Esophagus muscularis mucosa (tissue), 4 donors: Measurements from ENCODE around the gene CLTC. TPM values are rescaled to one million over a fixed set of nuclear protein-coding genes. Genes with fewer than 3 reads are reported as not detected.

Experiments used
- DNase-seq: peaks from one replicate; pipeline ENCODE4 v3.0.0-alpha.2; 2017; ENCODE audit errors: extremely low spot score
- H3K27ac ChIP-seq, 4 donors: fragments of 200-600 bp; sonication (generic); replicated peaks in 1 of 4; 1 replicate in 3 of 4; 2 replicates in 1 of 4; pipeline ENCODE4 v1.5.1; 2016 to 2019; ENCODE audit warnings: mild to moderate bottlenecking in 1 of 4
- H3K27me3 ChIP-seq, 4 donors: fragments of 200-600 bp; sonication (generic); one replicate each; pipeline versions ENCODE4 v1.5.1 to v1.6.0; 2016 to 2019
- H3K36me3 ChIP-seq, 4 donors: fragments of 200-600 bp; sonication (generic); one replicate each; pipeline ENCODE4 v1.5.1; 2016 to 2019
- H3K4me1 ChIP-seq, 4 donors: fragments of 200-600 bp; sonication (generic); one replicate each; pipeline ENCODE4 v1.5.1; 2016 to 2019
- H3K4me3 ChIP-seq, 4 donors: fragments of 200-600 bp; sonication (generic); 1 replicate in 2 of 4; 2 replicates in 2 of 4; pipeline ENCODE4 v1.5.1; 2016 to 2019; ENCODE audit warnings: mild to moderate bottlenecking in 4 of 4, moderate library complexity in 1 of 4
- H3K9me3 ChIP-seq, 4 donors: fragments of 200-600 bp; sonication (generic); 1 replicate in 3 of 4; 2 replicates in 1 of 4; pipeline ENCODE4 v1.5.1; 2016 to 2019
- EP300 ChIP-seq: sonication (generic); formaldehyde crosslinking; IDR thresholded peaks from one replicate; pipeline ENCODE4 v1.6.1; 2017; ENCODE audit warnings: antibody characterized with exemption
- POLR2A ChIP-seq: fragments of 450-650 bp; IDR thresholded peaks from one replicate; pipeline ENCODE4 v1.6.1; 2017; ENCODE audit warnings: antibody characterized with exemption, moderate library complexity, mild to moderate bottlenecking, low read depth
- POLR2AphosphoS5 ChIP-seq, 2 donors: sonication (generic); formaldehyde crosslinking; IDR thresholded peaks; one replicate each; pipeline ENCODE4 v1.6.1; 2017; ENCODE audit warnings: antibody characterized with exemption in 2 of 2
- WGBS: methylation state at CpG from one replicate; pipeline ENCODE4 v1.1.5; 2018; 5-methylcytosine and 5-hydroxymethylcytosine counted together
- intact Hi-C: fragments of 100-400 bp; cut with DNase I; formaldehyde crosslinking; loops from one replicate; pipeline ENCODE4 v1.15.1; 2023
- total RNA-seq, 4 donors: library from RNA; depleted of rRNA; stranded (reverse); fragments of >200 nt; gene quantifications; one replicate each; pipeline versions ENCODE4 v1.1.0 to v1.2.1, GENCODE V29; 2016
- TF ChIP-seq, protein P1 (sequence below), 3 experiments: fragments of 200-600 bp in 2 of 3; fragments of 450-650 bp in 1 of 3; sonication (generic) in 2 of 3; IDR thresholded peaks; one replicate each; pipeline ENCODE4 v1.5.1; 2017 to 2019; ENCODE audit warnings: antibody characterized with exemption in 3 of 3, mild to moderate bottlenecking in 2 of 3, moderate library complexity in 1 of 3

CLTC gene
- total RNA-seq, 4 donors from 2014 or later: 206 to 283 (median 252) TPM

DNA sequence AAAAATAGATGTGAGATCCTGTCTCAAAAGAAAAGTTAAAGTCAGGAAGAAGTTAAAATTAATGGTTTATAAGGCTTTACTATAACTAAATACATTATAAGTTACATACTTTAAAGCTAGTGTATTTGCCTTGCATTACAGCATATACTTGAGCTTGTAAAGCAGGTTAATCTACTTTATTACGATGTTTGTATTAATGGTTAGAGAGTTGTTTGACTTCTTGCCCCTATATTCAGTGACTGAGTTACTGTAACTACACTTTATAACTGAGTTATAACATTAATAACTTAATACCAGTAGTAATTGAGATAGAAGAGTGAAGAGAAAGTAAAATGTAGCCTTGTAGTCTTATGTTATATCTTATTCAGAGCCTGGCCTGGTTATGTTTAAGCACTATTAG is 22.9 kb downstream of the CLTC start:
- Histone ChIP-seq H3K27me3 (no peaks in the 10 kb centered on the region), H3K9me3 (no peaks in the 10 kb centered on the region), H3K36me3 (peaks cover 0 to 25% (median 5%) of the 10 kb centered on the region in 4 donors), H3K27ac (no peak overlapping the region), H3K4me3 (no peak overlapping the region), H3K4me1 (peaks cover 38 to 70% (median 60%) of the 10 kb centered on the region in 4 donors)
- TF ChIP-seq POLR2AphosphoS5 (IDR thresholded peaks at IDR 0.05): no peak
- TF ChIP-seq POLR2A: no peak
- TF ChIP-seq, protein P1, sequence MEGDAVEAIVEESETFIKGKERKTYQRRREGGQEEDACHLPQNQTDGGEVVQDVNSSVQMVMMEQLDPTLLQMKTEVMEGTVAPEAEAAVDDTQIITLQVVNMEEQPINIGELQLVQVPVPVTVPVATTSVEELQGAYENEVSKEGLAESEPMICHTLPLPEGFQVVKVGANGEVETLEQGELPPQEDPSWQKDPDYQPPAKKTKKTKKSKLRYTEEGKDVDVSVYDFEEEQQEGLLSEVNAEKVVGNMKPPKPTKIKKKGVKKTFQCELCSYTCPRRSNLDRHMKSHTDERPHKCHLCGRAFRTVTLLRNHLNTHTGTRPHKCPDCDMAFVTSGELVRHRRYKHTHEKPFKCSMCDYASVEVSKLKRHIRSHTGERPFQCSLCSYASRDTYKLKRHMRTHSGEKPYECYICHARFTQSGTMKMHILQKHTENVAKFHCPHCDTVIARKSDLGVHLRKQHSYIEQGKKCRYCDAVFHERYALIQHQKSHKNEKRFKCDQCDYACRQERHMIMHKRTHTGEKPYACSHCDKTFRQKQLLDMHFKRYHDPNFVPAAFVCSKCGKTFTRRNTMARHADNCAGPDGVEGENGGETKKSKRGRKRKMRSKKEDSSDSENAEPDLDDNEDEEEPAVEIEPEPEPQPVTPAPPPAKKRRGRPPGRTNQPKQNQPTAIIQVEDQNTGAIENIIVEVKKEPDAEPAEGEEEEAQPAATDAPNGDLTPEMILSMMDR (IDR thresholded peaks at IDR 0.05): no peak
- TF ChIP-seq EP300: no peak
- 94% methylated on average over 1 of the region's 1 CpG for WGBS
- intact Hi-C loops: no loop called here
- no peak for DNase-seq

GRCh38 chr17:59643159-59644140 is 23.8 kb downstream of the CLTC start:
- Histone ChIP-seq H3K9me3 (no peaks in the 10 kb centered on the region), H3K27me3 (no peaks in the 10 kb centered on the region), H3K27ac (peak overlapping the region in 1 of 4 donors; percentile 4), H3K4me1 (peaks cover 30 to 73% (median 52%) of the 10 kb centered on the region in 4 donors), H3K36me3 (peaks cover 0 to 34% (median 10%) of the 10 kb centered on the region in 4 donors), H3K4me3 (no peak overlapping the region)
- intact Hi-C loops: no loop called here
- TF ChIP-seq, protein P1 (IDR thresholded peaks at IDR 0.05): no peak
- no peak for TF ChIP-seq POLR2AphosphoS5 (IDR thresholded peaks at IDR 0.05)
- no peak for TF ChIP-seq EP300
- no peak for TF ChIP-seq POLR2A
- WGBS: 89% methylated on average over 5 of the region's 5 CpGs
- no peak for DNase-seq

DNA sequence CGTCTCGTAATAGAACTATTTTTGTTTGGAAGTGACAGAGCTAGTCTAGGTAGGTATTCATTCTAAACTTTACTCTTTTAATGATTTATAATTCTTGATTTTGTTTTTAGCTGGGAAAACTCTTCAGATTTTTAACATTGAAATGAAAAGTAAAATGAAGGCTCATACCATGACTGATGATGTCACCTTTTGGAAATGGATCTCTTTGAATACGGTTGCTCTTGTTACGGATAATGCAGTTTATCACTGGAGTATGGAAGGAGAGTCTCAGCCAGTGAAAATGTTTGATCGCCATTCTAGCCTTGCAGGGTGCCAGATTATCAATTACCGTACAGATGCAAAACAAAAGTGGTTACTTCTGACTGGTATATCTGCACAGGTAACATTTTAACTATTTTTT is 27.6 kb downstream of the CLTC start:
- WGBS: 86% methylated on average over 6 of the region's 6 CpGs
- peaks cover 16 to 38% (median 24%) of the 10 kb centered on the region in 4 donors for H3K4me1 ChIP-seq
- no peak overlapping the region for H3K4me3 ChIP-seq
- intact Hi-C loops: no loop called here
- no peaks in the 10 kb centered on the region for H3K9me3 ChIP-seq
- H3K27me3 ChIP-seq: no peaks in the 10 kb centered on the region
- TF ChIP-seq POLR2AphosphoS5 (IDR thresholded peaks at IDR 0.05) (no peak), POLR2A (no peak), EP300 (no peak)
- TF ChIP-seq, protein P1 (IDR thresholded peaks at IDR 0.05): no peak
- DNase-seq: no peak
- H3K27ac ChIP-seq: no peak overlapping the region
- H3K36me3 ChIP-seq: peaks cover 8 to 70% (median 39%) of the 10 kb centered on the region in 4 donors

DNA sequence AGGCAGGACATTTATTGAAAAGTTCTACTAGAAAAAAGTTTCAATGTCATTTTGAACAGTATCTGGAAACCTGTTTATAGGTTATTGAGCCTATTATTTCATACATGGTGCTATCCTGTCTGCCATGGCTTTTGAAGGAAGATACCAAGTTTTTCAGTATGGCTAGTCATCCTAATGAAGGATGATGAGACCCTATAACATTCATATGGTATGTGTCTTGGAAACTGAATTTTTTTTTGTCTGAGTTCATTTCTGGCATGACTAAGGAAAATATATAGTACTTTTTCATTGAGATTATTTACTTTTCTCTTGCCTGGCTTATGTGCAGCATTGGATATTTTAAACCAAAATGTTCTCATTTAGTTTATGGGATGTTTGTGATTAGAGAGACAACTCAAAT is 30.2 kb downstream of the CLTC start:
- H3K27me3 ChIP-seq: no peaks in the 10 kb centered on the region
- H3K36me3 ChIP-seq: peaks cover 18 to 87% (median 61%) of the 10 kb centered on the region in 4 donors

More for the DNA sequence above, 30.2 kb downstream of the CLTC start:
- DNase-seq: no peak
- Histone ChIP-seq H3K4me3 (no peak overlapping the region), H3K9me3 (no peaks in the 10 kb centered on the region), H3K4me1 (peaks cover 0 to 19% (median 7%) of the 10 kb centered on the region in 4 donors), H3K27ac (no peak overlapping the region)
- TF ChIP-seq POLR2A (no peak), POLR2AphosphoS5 (IDR thresholded peaks at IDR 0.05) (no peak), EP300 (no peak)
- TF ChIP-seq, protein P1 (IDR thresholded peaks at IDR 0.05): no peak
- intact Hi-C loops: no loop called here
